Measurements from ENCODE around the gene PLEKHO2. TPM values are rescaled to one million over a fixed set of nuclear protein-coding genes. Genes with fewer than 3 reads are reported as not detected.

Gene PLEKHO2
- total RNA-seq, 2 donors from 2014 or later: 8.6 to 31.8 TPM

DNA sequence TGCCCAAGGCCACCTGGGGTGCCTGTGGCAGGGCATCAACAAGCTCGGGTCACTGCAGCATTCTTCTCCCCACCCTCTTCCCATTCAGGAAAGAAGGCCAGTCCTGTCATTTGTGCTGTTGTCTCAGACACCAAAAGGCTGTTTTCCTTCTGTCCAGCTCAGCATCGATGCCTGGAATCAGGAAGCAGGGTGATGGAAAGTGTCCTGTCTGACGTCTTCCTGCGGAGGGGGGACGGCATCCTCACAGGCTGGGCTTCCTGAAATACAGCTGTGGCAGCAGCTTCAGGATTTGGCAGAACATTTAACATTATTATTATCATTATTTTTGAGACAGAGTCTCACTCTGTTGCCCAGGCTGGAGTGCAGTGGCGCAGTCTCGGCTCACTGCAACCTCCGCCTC lies 37.0 kb downstream of the PLEKHO2 start:
- no peak for DNase-seq (ENCODE audit: low spot score)
- no peaks in the 10 kb centered on the region for H3K4me1 ChIP-seq (replicated peaks)
- 83% methylated on average over 8 of the region's 8 CpGs for whole genome bisulfite sequencing

DNA sequence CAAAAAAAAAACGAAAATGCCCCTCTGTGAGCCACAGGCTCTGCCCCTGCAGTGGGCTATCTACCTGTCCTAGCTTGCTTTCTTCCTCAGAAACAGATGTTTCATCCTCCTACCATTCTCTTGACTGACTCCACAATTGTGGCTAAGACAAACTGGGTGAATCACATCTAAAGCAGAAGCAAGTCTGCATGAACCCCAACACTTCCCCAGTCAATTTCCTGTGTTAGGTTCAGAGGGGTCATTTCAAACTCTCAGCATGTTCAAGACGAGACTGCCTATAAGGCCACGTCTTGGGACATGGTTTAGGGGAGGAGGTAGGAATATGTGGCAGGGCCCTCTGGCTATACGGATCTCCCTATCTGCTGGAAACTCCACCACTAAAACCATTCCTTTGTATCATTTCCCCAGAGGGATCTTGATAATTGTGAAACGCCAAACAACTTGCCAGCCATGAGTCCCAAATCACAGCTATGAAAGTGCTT lies 41.4 kb downstream of the PLEKHO2 start:
- no peaks in the 10 kb centered on the region for H3K4me1 ChIP-seq (replicated peaks)
- 81% methylated on average over 5 of the region's 5 CpGs for WGBS
- no peak for DNase-seq (ENCODE audit: low spot score)
- no peaks in the 10 kb centered on the region for H3K27me3 ChIP-seq (replicated peaks; ENCODE audit: insufficient read depth)
- TF ChIP-seq, protein P1, sequence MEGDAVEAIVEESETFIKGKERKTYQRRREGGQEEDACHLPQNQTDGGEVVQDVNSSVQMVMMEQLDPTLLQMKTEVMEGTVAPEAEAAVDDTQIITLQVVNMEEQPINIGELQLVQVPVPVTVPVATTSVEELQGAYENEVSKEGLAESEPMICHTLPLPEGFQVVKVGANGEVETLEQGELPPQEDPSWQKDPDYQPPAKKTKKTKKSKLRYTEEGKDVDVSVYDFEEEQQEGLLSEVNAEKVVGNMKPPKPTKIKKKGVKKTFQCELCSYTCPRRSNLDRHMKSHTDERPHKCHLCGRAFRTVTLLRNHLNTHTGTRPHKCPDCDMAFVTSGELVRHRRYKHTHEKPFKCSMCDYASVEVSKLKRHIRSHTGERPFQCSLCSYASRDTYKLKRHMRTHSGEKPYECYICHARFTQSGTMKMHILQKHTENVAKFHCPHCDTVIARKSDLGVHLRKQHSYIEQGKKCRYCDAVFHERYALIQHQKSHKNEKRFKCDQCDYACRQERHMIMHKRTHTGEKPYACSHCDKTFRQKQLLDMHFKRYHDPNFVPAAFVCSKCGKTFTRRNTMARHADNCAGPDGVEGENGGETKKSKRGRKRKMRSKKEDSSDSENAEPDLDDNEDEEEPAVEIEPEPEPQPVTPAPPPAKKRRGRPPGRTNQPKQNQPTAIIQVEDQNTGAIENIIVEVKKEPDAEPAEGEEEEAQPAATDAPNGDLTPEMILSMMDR (IDR thresholded peaks at IDR 0.05): no peak
- TF ChIP-seq POLR2AphosphoS5 (IDR thresholded peaks at IDR 0.05) (no peak), POLR2A (IDR thresholded peaks at IDR 0.05) (no peak)
- intact Hi-C loops (cut with DNase I): no loop called here
- H3K9me3 ChIP-seq: no peaks in the 10 kb centered on the region
- no peak overlapping the region for H3K27ac ChIP-seq
- no peaks in the 10 kb centered on the region for H3K36me3 ChIP-seq
- no peak overlapping the region for H3K4me3 ChIP-seq

More for the DNA sequence above, 37.0 kb downstream of the PLEKHO2 start:
- TF ChIP-seq, protein P1 (IDR thresholded peaks at IDR 0.05): no peak
- TF ChIP-seq POLR2AphosphoS5 (IDR thresholded peaks at IDR 0.05): no peak
- TF ChIP-seq POLR2A (IDR thresholded peaks at IDR 0.05): no peak
- Histone ChIP-seq H3K27ac (no peak overlapping the region), H3K4me3 (no peak overlapping the region), H3K36me3 (no peaks in the 10 kb centered on the region), H3K9me3 (no peaks in the 10 kb centered on the region), H3K27me3 (replicated peaks; ENCODE audit: insufficient read depth) (no peaks in the 10 kb centered on the region)
- intact Hi-C loops (cut with DNase I): no loop called here

DNA sequence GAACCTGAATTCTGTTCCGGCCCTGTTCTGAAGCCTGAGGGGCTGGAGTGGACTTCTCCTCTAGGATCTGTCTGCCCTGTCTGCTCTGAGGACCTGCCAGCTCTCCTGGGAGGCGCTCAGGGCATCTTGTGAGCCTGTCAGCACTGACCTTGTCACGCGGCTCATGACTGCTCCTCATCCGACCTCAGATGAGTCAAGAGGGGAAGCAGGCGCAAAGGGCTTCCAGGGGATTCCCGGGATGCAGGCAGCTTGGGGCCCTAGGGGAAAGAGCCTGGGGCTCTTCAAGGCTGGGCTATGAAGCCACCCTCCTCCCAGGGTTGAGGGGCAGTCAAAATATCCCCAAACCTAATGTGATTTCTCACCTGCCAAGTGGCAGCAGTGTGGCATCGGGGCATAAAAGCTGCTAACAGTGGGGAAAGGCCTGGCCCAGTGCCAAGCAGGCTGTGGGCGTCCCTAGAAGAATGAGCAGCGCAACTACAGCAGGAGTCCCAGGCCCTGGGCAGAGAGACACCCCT lies 42.3 kb downstream of the PLEKHO2 start:
- Histone ChIP-seq H3K36me3 (no peaks in the 10 kb centered on the region), H3K27me3 (replicated peaks; ENCODE audit: insufficient read depth) (no peaks in the 10 kb centered on the region), H3K4me3 (no peak overlapping the region), H3K9me3 (no peaks in the 10 kb centered on the region), H3K4me1 (replicated peaks) (no peaks in the 10 kb centered on the region), H3K27ac (no peak overlapping the region)
- TF ChIP-seq, protein P1 (IDR thresholded peaks at IDR 0.05): no peak
- TF ChIP-seq POLR2A (IDR thresholded peaks at IDR 0.05): no peak
- TF ChIP-seq POLR2AphosphoS5 (IDR thresholded peaks at IDR 0.05): no peak
- DNase-seq (ENCODE audit: low spot score): no peak
- intact Hi-C loops (cut with DNase I): no loop called here
- 44% methylated on average over 10 of the region's 10 CpGs for WGBS

DNA sequence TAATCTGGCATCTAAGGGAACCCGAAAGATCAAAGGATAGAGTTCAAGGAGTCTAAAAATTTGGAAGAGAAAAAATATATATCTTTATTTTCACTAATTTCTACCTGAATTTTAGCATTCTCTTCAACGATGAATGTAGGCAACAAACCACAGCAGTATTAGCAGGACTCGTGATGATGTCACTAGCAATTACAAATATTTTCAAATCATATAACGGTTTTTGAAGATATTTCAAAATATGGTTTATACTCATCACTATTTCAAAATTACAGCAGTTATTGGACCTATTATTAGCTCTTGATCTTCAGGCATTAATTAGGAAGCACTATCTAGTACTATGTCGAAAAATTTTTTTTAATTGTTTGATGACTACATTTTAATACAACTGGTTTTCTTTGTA lies 43.0 kb downstream of the PLEKHO2 start:
- no peak overlapping the region for H3K4me3 ChIP-seq
- TF ChIP-seq POLR2A (IDR thresholded peaks at IDR 0.05) (no peak), POLR2AphosphoS5 (IDR thresholded peaks at IDR 0.05) (no peak)
- TF ChIP-seq, protein P1 (IDR thresholded peaks at IDR 0.05): no peak
- H3K4me1 ChIP-seq (replicated peaks): no peaks in the 10 kb centered on the region
- 88% methylated on average over 5 of the region's 5 CpGs for WGBS
- H3K36me3 ChIP-seq: no peaks in the 10 kb centered on the region
- H3K9me3 ChIP-seq: no peaks in the 10 kb centered on the region
- intact Hi-C loops (cut with DNase I): no loop called here
- no peak for DNase-seq (ENCODE audit: low spot score)
- no peaks in the 10 kb centered on the region for H3K27me3 ChIP-seq (replicated peaks; ENCODE audit: insufficient read depth)
- no peak overlapping the region for H3K27ac ChIP-seq

DNA sequence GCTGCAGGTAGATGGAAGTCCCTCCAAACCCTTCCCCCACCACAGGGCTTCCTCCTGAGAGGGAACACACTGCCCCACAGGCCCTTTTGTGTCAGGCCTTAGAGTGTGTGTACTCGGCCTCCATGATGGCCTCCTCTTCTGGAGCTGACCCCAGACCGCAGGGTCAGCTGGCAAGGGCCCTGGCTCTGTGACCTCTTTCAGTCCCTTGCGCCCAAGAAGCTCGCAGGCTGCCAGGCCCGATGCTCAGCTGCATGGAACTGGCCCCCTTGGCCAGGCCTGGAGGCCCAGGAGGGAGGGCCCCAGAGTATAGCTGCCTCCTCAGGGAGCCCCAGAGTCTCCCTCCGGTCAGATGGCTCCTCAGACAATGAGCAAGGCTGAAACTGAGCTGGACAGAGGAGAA lies 46.6 kb downstream of the PLEKHO2 start:
- Histone ChIP-seq H3K36me3 (no peaks in the 10 kb centered on the region), H3K27ac (no peak overlapping the region), H3K9me3 (no peaks in the 10 kb centered on the region), H3K27me3 (replicated peaks; ENCODE audit: insufficient read depth) (no peaks in the 10 kb centered on the region), H3K4me1 (replicated peaks) (no peaks in the 10 kb centered on the region), H3K4me3 (no peak overlapping the region)
- 95% methylated on average over 6 of the region's 6 CpGs for WGBS
- no peak for DNase-seq (ENCODE audit: low spot score)
- intact Hi-C loops (cut with DNase I): no loop called here
- TF ChIP-seq, protein P1 (IDR thresholded peaks at IDR 0.05): no peak
- TF ChIP-seq POLR2AphosphoS5 (IDR thresholded peaks at IDR 0.05): no peak
- no peak for TF ChIP-seq POLR2A (IDR thresholded peaks at IDR 0.05)
